Measurements from ENCODE around the gene LRPAP1. TPM values are rescaled to one million over a fixed set of nuclear protein-coding genes. Genes with fewer than 3 reads are reported as not detected.

LRPAP1 gene
- total RNA-seq, 1 experiment from 2014 or later = 90.8 TPM

DNA sequence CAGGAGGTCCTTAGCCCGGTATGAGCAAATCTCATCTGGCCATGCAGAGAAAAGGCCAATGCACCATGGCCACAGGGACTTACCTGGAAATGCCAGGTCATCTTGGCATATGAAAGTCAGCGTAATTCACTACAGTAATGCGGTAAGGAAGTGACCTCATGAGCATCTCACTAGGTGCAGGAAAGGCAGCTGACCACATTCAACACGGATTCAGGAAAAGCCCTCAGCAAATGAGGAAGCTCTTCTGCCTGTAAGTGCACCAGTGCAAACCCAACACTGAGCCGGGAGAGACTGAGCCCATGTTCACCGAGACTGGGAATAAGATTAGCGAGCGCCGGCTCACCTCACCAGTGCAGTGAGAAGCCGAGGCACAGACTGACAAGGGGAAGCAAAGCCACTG lies 23.7 kb downstream of the LRPAP1 start:
- TF ChIP-seq, protein P1, sequence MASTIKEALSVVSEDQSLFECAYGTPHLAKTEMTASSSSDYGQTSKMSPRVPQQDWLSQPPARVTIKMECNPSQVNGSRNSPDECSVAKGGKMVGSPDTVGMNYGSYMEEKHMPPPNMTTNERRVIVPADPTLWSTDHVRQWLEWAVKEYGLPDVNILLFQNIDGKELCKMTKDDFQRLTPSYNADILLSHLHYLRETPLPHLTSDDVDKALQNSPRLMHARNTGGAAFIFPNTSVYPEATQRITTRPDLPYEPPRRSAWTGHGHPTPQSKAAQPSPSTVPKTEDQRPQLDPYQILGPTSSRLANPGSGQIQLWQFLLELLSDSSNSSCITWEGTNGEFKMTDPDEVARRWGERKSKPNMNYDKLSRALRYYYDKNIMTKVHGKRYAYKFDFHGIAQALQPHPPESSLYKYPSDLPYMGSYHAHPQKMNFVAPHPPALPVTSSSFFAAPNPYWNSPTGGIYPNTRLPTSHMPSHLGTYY (CRISPR knock-in tag; IDR thresholded peaks at IDR 0.05) = no peak
- TF ChIP-seq TEAD4 (CRISPR knock-in tag; IDR thresholded peaks at IDR 0.05) = no peak
- TF ChIP-seq CREM (CRISPR knock-in tag; IDR thresholded peaks at IDR 0.05) = no peak
- no peak for TF ChIP-seq ETV6 (CRISPR knock-in tag; IDR thresholded peaks at IDR 0.05)
- no peak for TF ChIP-seq FOXP4 (CRISPR knock-in tag; IDR thresholded peaks at IDR 0.05)
- no peak for TF ChIP-seq HMGXB4 (CRISPR knock-in tag; IDR thresholded peaks at IDR 0.05)
- TF ChIP-seq, protein P2, sequence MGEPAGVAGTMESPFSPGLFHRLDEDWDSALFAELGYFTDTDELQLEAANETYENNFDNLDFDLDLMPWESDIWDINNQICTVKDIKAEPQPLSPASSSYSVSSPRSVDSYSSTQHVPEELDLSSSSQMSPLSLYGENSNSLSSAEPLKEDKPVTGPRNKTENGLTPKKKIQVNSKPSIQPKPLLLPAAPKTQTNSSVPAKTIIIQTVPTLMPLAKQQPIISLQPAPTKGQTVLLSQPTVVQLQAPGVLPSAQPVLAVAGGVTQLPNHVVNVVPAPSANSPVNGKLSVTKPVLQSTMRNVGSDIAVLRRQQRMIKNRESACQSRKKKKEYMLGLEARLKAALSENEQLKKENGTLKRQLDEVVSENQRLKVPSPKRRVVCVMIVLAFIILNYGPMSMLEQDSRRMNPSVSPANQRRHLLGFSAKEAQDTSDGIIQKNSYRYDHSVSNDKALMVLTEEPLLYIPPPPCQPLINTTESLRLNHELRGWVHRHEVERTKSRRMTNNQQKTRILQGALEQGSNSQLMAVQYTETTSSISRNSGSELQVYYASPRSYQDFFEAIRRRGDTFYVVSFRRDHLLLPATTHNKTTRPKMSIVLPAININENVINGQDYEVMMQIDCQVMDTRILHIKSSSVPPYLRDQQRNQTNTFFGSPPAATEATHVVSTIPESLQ (CRISPR knock-in tag; IDR thresholded peaks at IDR 0.05) = no peak
- TF ChIP-seq ZNF138 (CRISPR knock-in tag; conservative IDR thresholded peaks at IDR 0.05) = no peak
- no peak for TF ChIP-seq EMX1 (CRISPR knock-in tag; IDR thresholded peaks at IDR 0.05)
- no peak for TF ChIP-seq AFF4 (CRISPR knock-in tag; IDR thresholded peaks at IDR 0.05; ENCODE audit: borderline replicate concordance)
- TF ChIP-seq FOXK1 (CRISPR knock-in tag; IDR thresholded peaks at IDR 0.05) = no peak
- no peak for TF ChIP-seq SOX15 (CRISPR knock-in tag; IDR thresholded peaks at IDR 0.05)
- TF ChIP-seq, protein P3, sequence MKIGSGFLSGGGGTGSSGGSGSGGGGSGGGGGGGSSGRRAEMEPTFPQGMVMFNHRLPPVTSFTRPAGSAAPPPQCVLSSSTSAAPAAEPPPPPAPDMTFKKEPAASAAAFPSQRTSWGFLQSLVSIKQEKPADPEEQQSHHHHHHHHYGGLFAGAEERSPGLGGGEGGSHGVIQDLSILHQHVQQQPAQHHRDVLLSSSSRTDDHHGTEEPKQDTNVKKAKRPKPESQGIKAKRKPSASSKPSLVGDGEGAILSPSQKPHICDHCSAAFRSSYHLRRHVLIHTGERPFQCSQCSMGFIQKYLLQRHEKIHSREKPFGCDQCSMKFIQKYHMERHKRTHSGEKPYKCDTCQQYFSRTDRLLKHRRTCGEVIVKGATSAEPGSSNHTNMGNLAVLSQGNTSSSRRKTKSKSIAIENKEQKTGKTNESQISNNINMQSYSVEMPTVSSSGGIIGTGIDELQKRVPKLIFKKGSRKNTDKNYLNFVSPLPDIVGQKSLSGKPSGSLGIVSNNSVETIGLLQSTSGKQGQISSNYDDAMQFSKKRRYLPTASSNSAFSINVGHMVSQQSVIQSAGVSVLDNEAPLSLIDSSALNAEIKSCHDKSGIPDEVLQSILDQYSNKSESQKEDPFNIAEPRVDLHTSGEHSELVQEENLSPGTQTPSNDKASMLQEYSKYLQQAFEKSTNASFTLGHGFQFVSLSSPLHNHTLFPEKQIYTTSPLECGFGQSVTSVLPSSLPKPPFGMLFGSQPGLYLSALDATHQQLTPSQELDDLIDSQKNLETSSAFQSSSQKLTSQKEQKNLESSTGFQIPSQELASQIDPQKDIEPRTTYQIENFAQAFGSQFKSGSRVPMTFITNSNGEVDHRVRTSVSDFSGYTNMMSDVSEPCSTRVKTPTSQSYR (CRISPR knock-in tag; IDR thresholded peaks at IDR 0.05) = no peak
- no peak for TF ChIP-seq CREB1 (CRISPR knock-in tag; IDR thresholded peaks at IDR 0.05)
- no peak for TF ChIP-seq TEAD1 (CRISPR knock-in tag; IDR thresholded peaks at IDR 0.05)
- no peak for TF ChIP-seq IRF2 (CRISPR knock-in tag; IDR thresholded peaks at IDR 0.05; ENCODE audit: borderline replicate concordance, low read depth)
- TF ChIP-seq ELF4 (CRISPR knock-in tag; IDR thresholded peaks at IDR 0.05; ENCODE audit: low read depth) = no peak
- TF ChIP-seq USF1 (CRISPR knock-in tag; IDR thresholded peaks at IDR 0.05) = no peak
- Mint-ChIP-seq H3K27ac (no peak overlapping the region), H3K36me3 (peaks cover 58% of the 10 kb centered on the region), H3K27me3 (ENCODE audit: low read depth) (no peaks in the 10 kb centered on the region), H3K4me1 (no peaks in the 10 kb centered on the region), H3K4me3 (no peak overlapping the region), H3K9me3 (no peaks in the 10 kb centered on the region)
- ATAC-seq (no peak), DNase-seq (ENCODE audit: low spot score) (no peak)
- ChIA-PET POLR2A (no interaction called here), CTCF (no interaction called here)
